ENCODE measurements around the gene LDLRAD4.

DNA sequence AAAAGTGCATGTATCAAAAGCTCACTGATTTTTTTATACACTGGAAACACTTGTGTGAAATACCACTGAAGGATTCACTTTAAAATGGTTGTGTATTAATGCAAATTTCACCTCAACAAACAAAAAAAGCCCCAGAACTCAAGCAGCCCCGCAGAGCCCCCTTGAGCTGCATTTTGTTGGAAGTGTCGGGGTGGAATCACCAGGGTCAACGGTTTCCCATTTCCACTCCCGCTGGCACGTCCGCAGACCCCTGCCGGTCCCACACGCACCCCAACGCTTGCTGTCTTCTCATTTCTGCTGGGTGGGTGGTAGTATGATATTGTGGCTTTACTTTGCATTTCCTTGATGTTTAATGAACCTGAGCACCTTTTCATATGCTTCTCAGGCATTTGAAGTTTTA is 268.1 kb downstream of the LDLRAD4 start:
- TF ChIP-seq POLR2AphosphoS5 (IDR thresholded peaks at IDR 0.05; ENCODE audit: low read depth, low read length) (no peak), TAF1 (IDR thresholded peaks at IDR 0.05; ENCODE audit: low read depth, low read length) (no peak), POLR2A (IDR thresholded peaks at IDR 0.05; ENCODE audit: low read depth, low read length) (no peak)

All from GM12891 (cell line).